Kidney (tissue), 14 donors: ENCODE measurements around the gene GBX1. TPM values are rescaled to one million over a fixed set of nuclear protein-coding genes. Genes with fewer than 3 reads are reported as not detected.
A peak's percentile ranks its signal among the peaks of the same experiment; 100 is the strongest.

Experiments
- DNase-seq, 5 donors: peaks; one replicate each; pipeline ENCODE4 v3.0.0-alpha.2; 2013 to 2020
- FAIRE-seq: peaks from 2 replicates; lab custom pipeline; 2012; peaks lifted over from hg19 to GRCh38; lab: Jason Lieb, UNC
- H3K27ac ChIP-seq, 2 donors: one replicate each; pipeline ENCODE4 v1.7.0; 2013; ENCODE audit warnings: low read depth in 2 of 2, low read length in 2 of 2, inconsistent platforms in 1 of 2
- H3K27me3 ChIP-seq: one replicate; pipeline ENCODE4 v1.7.1; 2013; ENCODE audit warnings: low read length, inconsistent platforms; ENCODE audit not compliant: control insufficient read depth, insufficient read depth
- H3K36me3 ChIP-seq, 3 donors: one replicate each; pipeline versions ENCODE4 v1.7.0 to v1.7.1; 2013; ENCODE audit warnings: low read length in 3 of 3, control low read depth in 1 of 3, inconsistent platforms in 1 of 3; ENCODE audit not compliant: insufficient read depth in 3 of 3, control insufficient read depth in 2 of 3
- H3K4me1 ChIP-seq, 3 donors: one replicate each; pipeline versions ENCODE4 v1.7.0 to v1.7.1; 2013; ENCODE audit warnings: low read length in 3 of 3, inconsistent platforms in 1 of 3, low read depth in 1 of 3; ENCODE audit not compliant: control insufficient read depth in 2 of 3, insufficient read depth in 2 of 3
- H3K4me3 ChIP-seq, 3 donors: one replicate each; pipeline versions ENCODE4 v1.7.0 to v1.8.1; 2013; ENCODE audit warnings: low read length in 3 of 3, control low read depth in 1 of 3, inconsistent platforms in 1 of 3
- H3K9ac ChIP-seq, 3 donors: one replicate each; pipeline versions ENCODE4 v1.7.0 to v1.7.1; 2013; ENCODE audit warnings: low read length in 3 of 3, control low read depth in 1 of 3, inconsistent platforms in 1 of 3
- H3K9me3 ChIP-seq, 3 donors: one replicate each; pipeline versions ENCODE4 v1.7.0 to v1.7.1; 2013; ENCODE audit warnings: low read length in 3 of 3, control low read depth in 1 of 3, inconsistent platforms in 1 of 3; ENCODE audit not compliant: control insufficient read depth in 2 of 3, insufficient read depth in 1 of 3
- CTCF ChIP-seq: IDR thresholded peaks from 3 replicates; pipeline ENCODE4 v1.5.1; 2012; ENCODE audit warnings: mild to moderate bottlenecking, moderate library complexity, borderline replicate concordance; ENCODE audit not compliant: insufficient read depth; ENCODE audit errors: extremely low read depth
- intact Hi-C: fragments of 100-400 bp; cut with DNase I; formaldehyde crosslinking; loops from one replicate; pipeline ENCODE4 v1.11.1; 2022
- polyA plus RNA-seq: library from polyadenylated mRNA; stranded (reverse); fragments of 350-450 nt; fragmentation: Illumina TruSeq; extraction: RNeasy Lipid Tissue Mini Kit (QIAGEN cat#74804); gene quantifications from one replicate; pipeline ENCODE4 v1.2.3, GENCODE V29; 2014; ENCODE audit warnings: low read depth, low replicate concordance; ENCODE audit not compliant: insufficient read depth
- total RNA-seq: library from RNA; stranded (reverse); fragmentation: NEBNext Ultra II Directional; extraction: Animal tissue kit (Norgen Biotek cat#: 25700); gene quantifications from one replicate; pipeline ENCODE4 v1.2.1, GENCODE V29; 2021
- donor health status: control.
- donor health status: control.
- donor health status: control.
- donor health status: control.
- donor health status: control.
- donor health status: DM: yes; HTN: yes; CAD: no.
- donor health status: Normal renal cell carcinoma (clear cell type).

The GBX1 gene
- total and polyA plus RNA-seq, 2 donors from 2014 or later = not detected

GRCh38 chr7:151099486-151100211 lies 67.8 kb downstream of the GBX1 start:
- Histone ChIP-seq H3K27ac (no peak overlapping the region), H3K4me1 (peaks cover 0 to 2% (median 0%) of the 10 kb centered on the region in 3 donors), H3K9ac (no peak overlapping the region), H3K27me3 (no peaks in the 10 kb centered on the region), H3K9me3 (no peaks in the 10 kb centered on the region), H3K36me3 (no peaks in the 10 kb centered on the region), H3K4me3 (no peak overlapping the region)
- FAIRE-seq (no peak), DNase-seq (peak in 1 of 5 donors; percentile 59)
- TF ChIP-seq CTCF = no peak
- intact Hi-C loops = no loop called here

Other genes starting within 250 kb of the GBX1 start
- 1.3 TPM for gene KCNH2, start 189.4 kb downstream of the GBX1 start, total RNA-seq
- 1.5 TPM for gene KCNH2, start 189.4 kb downstream of the GBX1 start, polyA plus RNA-seq
- gene NOS3, start 176.7 kb downstream of the GBX1 start, total RNA-seq = 51.7 TPM
- gene NOS3, start 176.7 kb downstream of the GBX1 start, polyA plus RNA-seq = 9.3 TPM
- gene ATG9B, start 143.2 kb downstream of the GBX1 start, total RNA-seq = 0.19 TPM
- gene ATG9B, start 143.2 kb downstream of the GBX1 start, polyA plus RNA-seq = 0.19 TPM
- 36.0 TPM for gene ABCB8, start 139.2 kb downstream of the GBX1 start, total RNA-seq
- gene ABCB8, start 139.2 kb downstream of the GBX1 start, polyA plus RNA-seq = 34.3 TPM
- gene ASIC3, start 119.2 kb downstream of the GBX1 start, total RNA-seq = 1.9 TPM
- 3.1 TPM for gene ASIC3, start 119.2 kb downstream of the GBX1 start, polyA plus RNA-seq
- gene CDK5, start 109.8 kb downstream of the GBX1 start, total RNA-seq = 9.1 TPM
- 21.5 TPM for gene CDK5, start 109.8 kb downstream of the GBX1 start, polyA plus RNA-seq
- gene SLC4A2, start 108.1 kb downstream of the GBX1 start, total RNA-seq = 104 TPM
- gene SLC4A2, start 108.1 kb downstream of the GBX1 start, polyA plus RNA-seq = 150 TPM
- gene FASTK, start 86.9 kb downstream of the GBX1 start, total RNA-seq = 71.2 TPM
- gene FASTK, start 86.9 kb downstream of the GBX1 start, polyA plus RNA-seq = 116 TPM
- 36.9 TPM for gene TMUB1, start 84.2 kb downstream of the GBX1 start, total RNA-seq
- gene TMUB1, start 84.2 kb downstream of the GBX1 start, polyA plus RNA-seq = 79.9 TPM
- 64.4 TPM for gene AGAP3, start 81.2 kb downstream of the GBX1 start, total RNA-seq
- gene AGAP3, start 81.2 kb downstream of the GBX1 start, polyA plus RNA-seq = 35.8 TPM
- gene ASB10, start 19.6 kb upstream of the GBX1 start, total RNA-seq = not detected
- gene ASB10, start 19.6 kb upstream of the GBX1 start, polyA plus RNA-seq = 0.22 TPM
- not detected for gene H2BK1, start 42.8 kb upstream of the GBX1 start, total RNA-seq
- gene H2BK1, start 42.8 kb upstream of the GBX1 start, polyA plus RNA-seq = not detected
- 30.8 TPM for gene ABCF2, start 59.5 kb upstream of the GBX1 start, total RNA-seq
- 22.5 TPM for gene ABCF2, start 59.5 kb upstream of the GBX1 start, polyA plus RNA-seq
- gene CHPF2, start 64.8 kb upstream of the GBX1 start, total RNA-seq = 45.2 TPM
- 15.6 TPM for gene CHPF2, start 64.8 kb upstream of the GBX1 start, polyA plus RNA-seq
- 52.5 TPM for gene SMARCD3, start 81.0 kb upstream of the GBX1 start, total RNA-seq
- 46.4 TPM for gene SMARCD3, start 81.0 kb upstream of the GBX1 start, polyA plus RNA-seq
- gene NUB1, start 174.1 kb upstream of the GBX1 start, total RNA-seq = 51.8 TPM
- gene NUB1, start 174.1 kb upstream of the GBX1 start, polyA plus RNA-seq = 32.7 TPM
- gene WDR86, start 242.3 kb upstream of the GBX1 start, total RNA-seq = 5.9 TPM
- gene WDR86, start 242.3 kb upstream of the GBX1 start, polyA plus RNA-seq = 1.8 TPM